HepG2 (cell line): ENCODE measurements around the gene OR52K1. TPM values are rescaled to one million over a fixed set of nuclear protein-coding genes. Genes with fewer than 3 reads are reported as not detected.

ENCODE experiments used
- ATF1 ChIP-seq: IDR thresholded peaks from 2 replicates; pipeline ENCODE4 v1.6.1; 2016; ENCODE audit warnings: mild to moderate bottlenecking, control low read depth
- FOXC1 ChIP-seq: sonication (generic); formaldehyde crosslinking; IDR thresholded peaks from 2 replicates; pipeline ENCODE4 v1.8.0; 2022; ENCODE audit warnings: mild to moderate bottlenecking, missing genetic modification reagents, borderline replicate concordance
- POLR2G ChIP-seq: fragments of 200-400 bp; formaldehyde crosslinking; IDR thresholded peaks from 2 replicates; pipeline ENCODE4 v1.6.1; 2018; ENCODE audit warnings: mild to moderate bottlenecking, low read depth, low read length, moderate library complexity
- TSC22D2 ChIP-seq: sonication (generic); formaldehyde crosslinking; IDR thresholded peaks from 2 replicates; pipeline ENCODE4 v1.5.1; 2020; ENCODE audit warnings: missing genetic modification reagents, mild to moderate bottlenecking, borderline replicate concordance
- ZNF24 ChIP-seq: fragments of 450-650 bp; IDR thresholded peaks from 2 replicates; pipeline ENCODE4 v1.6.1; 2017; ENCODE audit warnings: antibody characterized with exemption, mild to moderate bottlenecking
- ZNF34 ChIP-seq: sonication (generic); formaldehyde crosslinking; IDR thresholded peaks from 2 replicates; pipeline ENCODE4 v1.4.0; 2020; ENCODE audit warnings: mild to moderate bottlenecking, missing genetic modification reagents, borderline replicate concordance
- polyA plus RNA-seq, 8 experiments: library from polyadenylated mRNA; depleted of rRNA in 3 of 8; stranded (reverse) in 7 of 8; unstranded in 1 of 8; fragments of >200 nt; fragmentation: Illumina TruSeq in 4 of 8; extraction: Trizol in 4 of 8; gene quantifications; 2 replicates each; pipeline versions ENCODE4 v1.2.1 to v1.2.3, GENCODE V29; 2011 to 2016; ENCODE audit warnings: low read depth in 4 of 8, missing spikeins in 1 of 8, mixed read lengths in 1 of 8; ENCODE audit not compliant: insufficient read depth in 1 of 8
- total RNA-seq, 5 experiments: library from RNA; depleted of rRNA; stranded (reverse); fragments of >200 nt; fragmentation: Illumina TruSeq; extraction: Trizol; gene quantifications; 2 replicates each; pipeline ENCODE4 v1.2.3, GENCODE V29; 2016; ENCODE audit warnings: low read depth in 1 of 5
- TF ChIP-seq, protein P1 (sequence below): sonication (generic); formaldehyde crosslinking; IDR thresholded peaks from 2 replicates; pipeline ENCODE4 v1.5.1; 2020; ENCODE audit warnings: mild to moderate bottlenecking, missing genetic modification reagents, moderate library complexity
- TF ChIP-seq, protein P2 (sequence below): sonication (generic); formaldehyde crosslinking; IDR thresholded peaks from 2 replicates; pipeline ENCODE4 v1.5.1; 2020; ENCODE audit warnings: missing genetic modification reagents, mild to moderate bottlenecking, borderline replicate concordance
- TF ChIP-seq, protein P3 (sequence below): sonication (generic); formaldehyde crosslinking; conservative IDR thresholded peaks from 2 replicates; pipeline ENCODE4 v1.5.0; 2020; ENCODE audit warnings: missing genetic modification reagents
- TF ChIP-seq, protein P4 (sequence below), 2 experiments: sonication (generic) in 1 of 2; formaldehyde crosslinking in 1 of 2; IDR thresholded peaks; 2 replicates each; pipeline versions ENCODE4 v1.4.0 to v1.6.1; 2016 to 2020; ENCODE audit warnings: borderline replicate concordance in 1 of 2, low read depth in 1 of 2, mild to moderate bottlenecking in 1 of 2, missing genetic modification reagents in 1 of 2

OR52K1 gene
- total and polyA plus RNA-seq, 2 of the 13 experiments (the other 11 are each of a cell fraction or from before 2014, with no cell fraction given): not detected

DNA sequence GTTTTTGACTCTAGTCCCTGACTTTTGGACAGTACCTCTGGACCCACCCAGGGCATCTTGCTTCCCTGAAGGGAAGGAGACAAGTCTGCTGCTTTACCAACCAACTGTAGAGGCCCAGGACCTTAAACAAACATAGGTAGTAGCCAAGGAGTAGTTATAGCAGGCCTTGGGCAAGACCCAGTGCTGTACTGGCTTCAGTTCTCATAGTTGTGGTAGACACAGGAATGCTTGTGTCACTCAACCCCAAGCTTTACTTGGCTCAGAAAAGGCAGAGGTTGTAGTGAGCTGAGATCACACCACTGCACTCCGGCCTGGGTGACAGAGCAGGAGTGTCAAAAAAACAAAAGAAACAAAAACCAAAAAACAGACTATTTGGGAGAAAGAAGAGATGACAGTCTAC, 41.2 kb downstream of the OR52K1 start (continued):
- TF ChIP-seq, protein P1, sequence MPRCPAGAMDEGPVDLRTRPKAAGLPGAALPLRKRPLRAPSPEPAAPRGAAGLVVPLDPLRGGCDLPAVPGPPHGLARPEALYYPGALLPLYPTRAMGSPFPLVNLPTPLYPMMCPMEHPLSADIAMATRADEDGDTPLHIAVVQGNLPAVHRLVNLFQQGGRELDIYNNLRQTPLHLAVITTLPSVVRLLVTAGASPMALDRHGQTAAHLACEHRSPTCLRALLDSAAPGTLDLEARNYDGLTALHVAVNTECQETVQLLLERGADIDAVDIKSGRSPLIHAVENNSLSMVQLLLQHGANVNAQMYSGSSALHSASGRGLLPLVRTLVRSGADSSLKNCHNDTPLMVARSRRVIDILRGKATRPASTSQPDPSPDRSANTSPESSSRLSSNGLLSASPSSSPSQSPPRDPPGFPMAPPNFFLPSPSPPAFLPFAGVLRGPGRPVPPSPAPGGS (CRISPR knock-in tag): no peak
- TF ChIP-seq, protein P2, sequence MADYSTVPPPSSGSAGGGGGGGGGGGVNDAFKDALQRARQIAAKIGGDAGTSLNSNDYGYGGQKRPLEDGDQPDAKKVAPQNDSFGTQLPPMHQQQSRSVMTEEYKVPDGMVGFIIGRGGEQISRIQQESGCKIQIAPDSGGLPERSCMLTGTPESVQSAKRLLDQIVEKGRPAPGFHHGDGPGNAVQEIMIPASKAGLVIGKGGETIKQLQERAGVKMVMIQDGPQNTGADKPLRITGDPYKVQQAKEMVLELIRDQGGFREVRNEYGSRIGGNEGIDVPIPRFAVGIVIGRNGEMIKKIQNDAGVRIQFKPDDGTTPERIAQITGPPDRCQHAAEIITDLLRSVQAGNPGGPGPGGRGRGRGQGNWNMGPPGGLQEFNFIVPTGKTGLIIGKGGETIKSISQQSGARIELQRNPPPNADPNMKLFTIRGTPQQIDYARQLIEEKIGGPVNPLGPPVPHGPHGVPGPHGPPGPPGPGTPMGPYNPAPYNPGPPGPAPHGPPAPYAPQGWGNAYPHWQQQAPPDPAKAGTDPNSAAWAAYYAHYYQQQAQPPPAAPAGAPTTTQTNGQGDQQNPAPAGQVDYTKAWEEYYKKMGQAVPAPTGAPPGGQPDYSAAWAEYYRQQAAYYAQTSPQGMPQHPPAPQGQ (CRISPR knock-in tag): no peak
- TF ChIP-seq FOXC1 (no peak), POLR2G (no peak), ZNF24 (no peak), ATF1 (no peak), TSC22D2 (CRISPR knock-in tag) (no peak), ZNF34 (CRISPR knock-in tag) (no peak)
- TF ChIP-seq, protein P3, sequence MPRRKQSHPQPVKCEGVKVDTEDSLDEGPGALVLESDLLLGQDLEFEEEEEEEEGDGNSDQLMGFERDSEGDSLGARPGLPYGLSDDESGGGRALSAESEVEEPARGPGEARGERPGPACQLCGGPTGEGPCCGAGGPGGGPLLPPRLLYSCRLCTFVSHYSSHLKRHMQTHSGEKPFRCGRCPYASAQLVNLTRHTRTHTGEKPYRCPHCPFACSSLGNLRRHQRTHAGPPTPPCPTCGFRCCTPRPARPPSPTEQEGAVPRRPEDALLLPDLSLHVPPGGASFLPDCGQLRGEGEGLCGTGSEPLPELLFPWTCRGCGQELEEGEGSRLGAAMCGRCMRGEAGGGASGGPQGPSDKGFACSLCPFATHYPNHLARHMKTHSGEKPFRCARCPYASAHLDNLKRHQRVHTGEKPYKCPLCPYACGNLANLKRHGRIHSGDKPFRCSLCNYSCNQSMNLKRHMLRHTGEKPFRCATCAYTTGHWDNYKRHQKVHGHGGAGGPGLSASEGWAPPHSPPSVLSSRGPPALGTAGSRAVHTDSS (CRISPR knock-in tag): no peak
- TF ChIP-seq, protein P4, sequence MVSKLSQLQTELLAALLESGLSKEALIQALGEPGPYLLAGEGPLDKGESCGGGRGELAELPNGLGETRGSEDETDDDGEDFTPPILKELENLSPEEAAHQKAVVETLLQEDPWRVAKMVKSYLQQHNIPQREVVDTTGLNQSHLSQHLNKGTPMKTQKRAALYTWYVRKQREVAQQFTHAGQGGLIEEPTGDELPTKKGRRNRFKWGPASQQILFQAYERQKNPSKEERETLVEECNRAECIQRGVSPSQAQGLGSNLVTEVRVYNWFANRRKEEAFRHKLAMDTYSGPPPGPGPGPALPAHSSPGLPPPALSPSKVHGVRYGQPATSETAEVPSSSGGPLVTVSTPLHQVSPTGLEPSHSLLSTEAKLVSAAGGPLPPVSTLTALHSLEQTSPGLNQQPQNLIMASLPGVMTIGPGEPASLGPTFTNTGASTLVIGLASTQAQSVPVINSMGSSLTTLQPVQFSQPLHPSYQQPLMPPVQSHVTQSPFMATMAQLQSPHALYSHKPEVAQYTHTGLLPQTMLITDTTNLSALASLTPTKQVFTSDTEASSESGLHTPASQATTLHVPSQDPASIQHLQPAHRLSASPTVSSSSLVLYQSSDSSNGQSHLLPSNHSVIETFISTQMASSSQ (IDR thresholded peaks at IDR 0.05; ENCODE audit: low read depth): no peak
- TF ChIP-seq, protein P4 (CRISPR knock-in tag; IDR thresholded peaks at IDR 0.05; ENCODE audit: borderline replicate concordance): no peak
